ENCODE results near the gene MAN1A1. TPM values are rescaled to one million over a fixed set of nuclear protein-coding genes. Genes with fewer than 3 reads are reported as not detected.

Gene MAN1A1
- total RNA-seq, 4 donors from 2014 or later: 19.0 to 34.8 (median 21.1) TPM

DNA sequence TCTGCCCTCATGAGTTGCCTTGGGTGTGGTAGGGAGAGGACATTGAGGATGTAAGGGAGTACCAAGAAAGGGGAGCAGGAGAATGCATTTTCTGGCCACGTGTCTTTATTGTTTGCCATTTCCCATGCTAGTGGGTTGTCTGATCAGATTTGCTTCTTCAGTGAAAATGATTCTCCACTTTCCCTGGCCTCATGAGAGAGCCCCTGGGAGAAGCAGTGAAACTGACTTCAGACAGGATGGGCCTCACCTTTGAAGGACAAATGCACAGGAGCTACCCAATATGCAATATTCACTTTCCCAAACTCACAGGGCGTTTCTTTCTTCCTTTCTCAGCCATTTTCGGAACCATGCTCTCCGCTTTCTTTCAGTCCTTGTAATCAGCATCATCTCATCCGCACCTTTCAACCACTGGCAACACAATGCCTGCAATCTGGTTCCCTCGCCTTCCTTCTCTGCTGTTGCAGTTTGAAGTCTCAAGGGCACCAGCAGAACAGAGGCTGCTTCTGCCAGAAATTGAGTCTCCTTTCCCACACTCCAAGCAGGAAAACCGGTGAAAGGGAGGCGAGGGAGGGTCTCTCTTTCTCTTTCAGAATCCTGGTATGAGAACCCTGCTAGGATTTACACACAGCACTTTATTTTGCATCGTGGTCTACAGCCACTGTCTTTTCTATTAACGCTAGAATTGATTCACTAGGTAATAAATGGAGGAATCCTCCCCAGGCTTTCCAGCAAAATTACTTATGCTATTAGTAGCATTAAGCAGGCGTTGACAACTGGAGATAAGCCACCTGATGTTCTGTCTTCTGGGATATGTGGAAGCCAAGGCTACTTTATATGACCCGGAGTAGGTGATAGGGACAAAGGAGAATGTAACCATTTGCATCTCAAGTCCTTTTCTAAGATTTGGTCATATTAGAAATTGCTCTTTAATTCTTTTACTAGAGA lies 209.1 kb downstream of the MAN1A1 start:
- H3K9me3 ChIP-seq: no peaks in the 10 kb centered on the region
- intact Hi-C loops (cut with DNase I; ENCODE audit: low total_unique reads) (loop anchor here (10.0 kb wide), 1 partner anchor 204 kb away; the partner anchor contains the start of gene MAN1A1), in situ Hi-C loops (cut with MboI; ENCODE audit: low sequenced_read_pairs in 4 of 4) (no loop called here)
- ATAC-seq (no peak), DNase-seq (no peak)
- no peaks in the 10 kb centered on the region for H3K4me1 ChIP-seq
- H3K27me3 ChIP-seq: no peaks in the 10 kb centered on the region
- no peak overlapping the region for H3K4me3 ChIP-seq
- TF ChIP-seq, protein P1, sequence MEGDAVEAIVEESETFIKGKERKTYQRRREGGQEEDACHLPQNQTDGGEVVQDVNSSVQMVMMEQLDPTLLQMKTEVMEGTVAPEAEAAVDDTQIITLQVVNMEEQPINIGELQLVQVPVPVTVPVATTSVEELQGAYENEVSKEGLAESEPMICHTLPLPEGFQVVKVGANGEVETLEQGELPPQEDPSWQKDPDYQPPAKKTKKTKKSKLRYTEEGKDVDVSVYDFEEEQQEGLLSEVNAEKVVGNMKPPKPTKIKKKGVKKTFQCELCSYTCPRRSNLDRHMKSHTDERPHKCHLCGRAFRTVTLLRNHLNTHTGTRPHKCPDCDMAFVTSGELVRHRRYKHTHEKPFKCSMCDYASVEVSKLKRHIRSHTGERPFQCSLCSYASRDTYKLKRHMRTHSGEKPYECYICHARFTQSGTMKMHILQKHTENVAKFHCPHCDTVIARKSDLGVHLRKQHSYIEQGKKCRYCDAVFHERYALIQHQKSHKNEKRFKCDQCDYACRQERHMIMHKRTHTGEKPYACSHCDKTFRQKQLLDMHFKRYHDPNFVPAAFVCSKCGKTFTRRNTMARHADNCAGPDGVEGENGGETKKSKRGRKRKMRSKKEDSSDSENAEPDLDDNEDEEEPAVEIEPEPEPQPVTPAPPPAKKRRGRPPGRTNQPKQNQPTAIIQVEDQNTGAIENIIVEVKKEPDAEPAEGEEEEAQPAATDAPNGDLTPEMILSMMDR (IDR thresholded peaks at IDR 0.05 in 4 of 5, conservative IDR thresholded peaks at IDR 0.05 in 1 of 5): no peak
- no peak for TF ChIP-seq POLR2A (IDR thresholded peaks at IDR 0.05)
- H3K27ac ChIP-seq: no peak overlapping the region
- H3K36me3 ChIP-seq: no peaks in the 10 kb centered on the region

DNA sequence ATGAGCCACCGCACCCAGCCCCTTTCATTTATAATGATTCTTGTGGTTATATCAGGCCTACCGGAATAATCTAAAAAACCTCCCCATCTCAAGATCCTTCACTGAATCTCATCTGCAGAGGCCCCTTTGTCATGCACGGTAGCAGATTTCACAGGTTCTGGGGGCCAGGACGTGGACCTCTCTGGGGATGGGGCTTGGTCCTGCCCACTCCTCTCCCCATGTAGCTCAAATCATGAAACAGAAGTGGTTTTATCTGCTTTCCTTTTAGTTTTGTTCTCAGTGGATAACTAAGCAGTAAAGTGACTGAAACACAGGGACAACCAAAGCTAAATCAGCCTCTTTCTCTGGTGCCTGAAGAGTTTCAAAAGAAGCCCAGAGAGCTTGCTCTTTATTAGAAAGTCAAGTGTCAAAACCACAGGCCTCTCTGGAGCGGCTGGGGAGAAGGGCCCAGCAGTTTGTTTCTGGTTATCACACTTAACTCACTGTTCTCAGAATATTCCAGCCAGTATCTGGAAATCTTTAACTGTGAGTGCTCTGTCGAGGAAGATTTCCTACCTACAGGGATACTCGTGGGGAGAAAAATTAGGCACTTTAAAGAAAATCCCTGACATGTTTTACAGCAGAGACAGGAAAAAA lies 210.5 kb downstream of the MAN1A1 start:
- H3K27me3 ChIP-seq: no peaks in the 10 kb centered on the region
- in situ Hi-C loops (cut with MboI; ENCODE audit: low sequenced_read_pairs in 4 of 4) (no loop called here), intact Hi-C loops (cut with DNase I; ENCODE audit: low total_unique reads) (no loop called here)
- DNase-seq (no peak), ATAC-seq (no peak)
- H3K9me3 ChIP-seq: no peaks in the 10 kb centered on the region
- TF ChIP-seq POLR2A (IDR thresholded peaks at IDR 0.05): no peak
- TF ChIP-seq, protein P1 (IDR thresholded peaks at IDR 0.05 in 4 of 5, conservative IDR thresholded peaks at IDR 0.05 in 1 of 5): no peak
- no peaks in the 10 kb centered on the region for H3K36me3 ChIP-seq
- no peak overlapping the region for H3K4me3 ChIP-seq
- no peaks in the 10 kb centered on the region for H3K4me1 ChIP-seq
- no peak overlapping the region for H3K27ac ChIP-seq

DNA sequence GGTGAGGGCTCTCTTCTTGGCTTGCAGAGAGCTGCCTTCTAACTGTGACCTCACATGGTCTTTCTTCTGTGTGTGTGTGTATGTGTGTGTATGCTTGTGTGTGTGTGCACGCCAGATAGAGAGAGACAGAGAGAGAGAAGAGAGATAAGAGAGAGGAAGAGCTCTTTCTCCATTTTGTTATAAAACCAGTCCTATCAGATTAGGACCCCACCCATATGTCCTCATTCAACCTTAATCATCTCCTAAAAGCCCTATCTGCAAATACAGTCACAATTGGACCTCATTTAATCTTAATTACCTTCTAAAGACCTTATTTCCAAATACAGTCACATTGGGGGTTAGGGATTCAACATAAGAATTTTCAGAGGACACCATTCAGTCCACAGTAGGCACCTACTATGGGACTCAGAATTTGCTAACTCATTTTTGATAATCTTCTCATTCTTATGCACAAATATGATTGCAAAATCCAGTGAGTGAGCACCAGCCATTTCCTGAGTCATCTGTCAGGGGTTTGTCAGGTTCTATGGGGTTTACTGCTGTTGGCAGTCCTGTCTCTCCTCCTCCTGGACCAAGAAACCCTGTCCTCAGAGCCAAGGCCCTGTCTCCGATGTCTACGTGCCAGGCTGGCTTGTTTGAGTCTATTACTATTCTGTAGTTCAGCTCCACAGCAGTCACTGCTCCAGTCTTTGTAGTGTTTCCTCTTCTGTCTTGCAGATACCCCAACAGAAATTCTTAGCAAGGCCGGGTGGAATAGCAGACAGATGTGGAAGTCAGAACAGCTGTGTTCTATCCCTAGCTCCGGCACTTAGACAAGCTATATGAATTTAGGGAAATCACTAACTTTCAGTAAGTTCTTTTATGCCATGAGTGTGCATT lies 212.1 kb downstream of the MAN1A1 start:
- intact Hi-C loops (cut with DNase I; ENCODE audit: low total_unique reads) (no loop called here), in situ Hi-C loops (cut with MboI; ENCODE audit: low sequenced_read_pairs in 4 of 4) (no loop called here)
- ATAC-seq (no peak), DNase-seq (no peak)
- Histone ChIP-seq H3K4me1 (no peaks in the 10 kb centered on the region), H3K27me3 (no peaks in the 10 kb centered on the region), H3K9me3 (no peaks in the 10 kb centered on the region), H3K27ac (no peak overlapping the region), H3K4me3 (no peak overlapping the region), H3K36me3 (no peaks in the 10 kb centered on the region)
- TF ChIP-seq, protein P1 (IDR thresholded peaks at IDR 0.05 in 4 of 5, conservative IDR thresholded peaks at IDR 0.05 in 1 of 5): no peak
- no peak for TF ChIP-seq POLR2A (IDR thresholded peaks at IDR 0.05)

DNA sequence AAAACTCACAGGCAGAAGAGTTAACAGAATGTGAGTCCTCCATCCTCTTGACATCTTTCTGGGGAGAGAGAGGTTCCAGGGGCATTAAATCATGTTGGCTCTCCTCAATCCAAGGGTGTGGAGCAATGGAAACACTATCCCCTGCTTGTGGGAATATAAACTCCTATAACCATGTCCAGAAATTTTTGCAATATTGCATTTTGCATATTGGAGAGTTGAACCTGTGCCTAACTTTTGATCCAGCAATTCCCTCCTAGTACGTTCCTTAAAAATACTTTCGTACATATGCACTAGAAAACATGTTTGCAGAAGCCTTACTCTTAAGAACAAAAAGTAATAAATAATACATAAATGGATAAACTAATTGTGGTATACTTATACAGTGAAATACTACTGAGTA lies 214.8 kb downstream of the MAN1A1 start:
- Histone ChIP-seq H3K27me3 (no peaks in the 10 kb centered on the region), H3K4me3 (no peak overlapping the region), H3K27ac (no peak overlapping the region), H3K36me3 (no peaks in the 10 kb centered on the region), H3K4me1 (peaks cover 6% of the 10 kb centered on the region in 2 donors), H3K9me3 (no peaks in the 10 kb centered on the region)
- no peak for TF ChIP-seq POLR2A (IDR thresholded peaks at IDR 0.05)
- TF ChIP-seq, protein P1 (IDR thresholded peaks at IDR 0.05 in 4 of 5, conservative IDR thresholded peaks at IDR 0.05 in 1 of 5): no peak
- ATAC-seq (no peak), DNase-seq (no peak)
- intact Hi-C loops (cut with DNase I; ENCODE audit: low total_unique reads): no loop called here
- in situ Hi-C loops (cut with MboI; ENCODE audit: low sequenced_read_pairs in 4 of 4): no loop called here

All from gastrocnemius medialis (tissue), 4 donors.